HCT116 (cell line): ENCODE data around the gene MTMR12. TPM values are rescaled to one million over a fixed set of nuclear protein-coding genes. Genes with fewer than 3 reads are reported as not detected.

ENCODE experiments used
- ATAC-seq: fragments of 200-7000 bp; cut with Tn5 transposase; 2 replicates; pipeline ENCODE4 v1.9.1; 2020; ENCODE audit warnings: mild to moderate bottlenecking, moderate library complexity
- BruUV-seq: library from RNA; stranded (reverse); fragments of 400-500 nt; replicated peaks from 2 replicates; lab custom pipeline; 2021; lab: Mats Ljungman, UMichigan
- CTCF ChIA-PET: fragments of 300-600 bp; sonication (Branson Sonifier 250); formaldehyde crosslinking; loops from one replicate; lab custom pipeline; 2021; ENCODE audit warnings: antibody characterized with exemption; lab: Charles Lee
- POLR2A ChIA-PET: fragments of 300-600, 350-600 bp; sonication (Branson Sonifier 250); formaldehyde crosslinking; loops from one replicate; lab custom pipeline; 2021; ENCODE audit warnings: antibody characterized with exemption; lab: Charles Lee
- RAD21 ChIA-PET, 2 experiments: fragments of 300-600 bp; sonication (Branson Sonifier 250); formaldehyde crosslinking; loops; one replicate each; lab custom pipeline; 2023; ENCODE audit warnings: low total read pairs in 2 of 2; ENCODE audit not compliant: uncharacterized antibody in 2 of 2, unreplicated experiment in 2 of 2, low non-redundant PET in 1 of 2; lab: Charles Lee
- DNase-seq: peaks from one replicate; pipeline ENCODE4 v3.0.0-alpha.2; 2010; ENCODE audit warnings: low read depth, low spot score
- H2AFZ ChIP-seq: fragments of 200-600 bp; shearing (Covaris generic), sonication (generic); 2 replicates; pipeline ENCODE4 v1.6.1; 2017; ENCODE audit warnings: low read depth, mixed run types, mixed read lengths, antibody characterized with exemption, low read length; ENCODE audit not compliant: poor library complexity, severe bottlenecking
- H3K27ac ChIP-seq: 2 replicates; pipeline ENCODE4 v1.5.1; 2012; ENCODE audit warnings: low read depth, low read length
- H3K27me3 ChIP-seq: fragments of 200-600 bp; sonication (generic); 2 replicates; pipeline ENCODE4 v1.6.1; 2016; ENCODE audit warnings: mixed run types, low read length, mixed read lengths; ENCODE audit not compliant: insufficient read depth
- H3K36me3 ChIP-seq, 2 experiments: fragments of 200-500 bp in 1 of 2; fragments of 200-600 bp in 1 of 2; sonication (Bioruptor generic) in 1 of 2; sonication (generic) in 1 of 2; 2 replicates each; pipeline versions ENCODE4 v1.5.1 to v1.6.1; 2014 to 2016; ENCODE audit warnings: low read length in 2 of 2, inconsistent platforms in 1 of 2, mixed read lengths in 1 of 2, mixed run types in 1 of 2; ENCODE audit not compliant: insufficient read depth in 2 of 2, control insufficient read depth in 1 of 2
- H3K4me1 ChIP-seq, 2 experiments: fragments of 200-600 bp in 1 of 2; sonication (generic) in 1 of 2; 2 replicates each; pipeline versions ENCODE4 v1.5.1 to v1.6.1; 2012 to 2017; ENCODE audit warnings: low read length in 2 of 2, inconsistent platforms in 1 of 2, mild to moderate bottlenecking in 1 of 2, mixed read lengths in 1 of 2, mixed run types in 1 of 2, moderate library complexity in 1 of 2; ENCODE audit not compliant: insufficient read depth in 2 of 2, control insufficient read depth in 1 of 2
- H3K4me2 ChIP-seq: fragments of 200-600 bp; sonication (generic); 2 replicates; pipeline ENCODE4 v1.6.1; 2017; ENCODE audit warnings: mixed run types, low read length, mixed read lengths
- H3K4me3 ChIP-seq, 2 experiments: fragments of 200-600 bp in 1 of 2; sonication (generic) in 1 of 2; replicated peaks in 1 of 2; 2 replicates each; pipeline ENCODE4 v1.5.1; 2011 to 2016; ENCODE audit warnings: low read length in 2 of 2, control low read depth in 1 of 2, low read depth in 1 of 2, mild to moderate bottlenecking in 1 of 2, mixed read lengths in 1 of 2, mixed run types in 1 of 2
- H3K79me2 ChIP-seq: fragments of 200-600 bp; sonication (generic); 2 replicates; pipeline ENCODE4 v1.6.1; 2017; ENCODE audit warnings: mild to moderate bottlenecking, mixed run types, low read length, moderate library complexity, mixed read lengths; ENCODE audit not compliant: insufficient read depth
- H3K9ac ChIP-seq: fragments of 200-600 bp; sonication (generic); 2 replicates; pipeline ENCODE4 v1.6.1; 2016; ENCODE audit warnings: low read length, mixed read lengths
- H3K9me2 ChIP-seq: fragments of 200-600 bp; sonication (generic), shearing (Covaris generic); 2 replicates; pipeline ENCODE4 v1.6.1; 2017; ENCODE audit warnings: mixed run types, mild to moderate bottlenecking, moderate library complexity; ENCODE audit not compliant: insufficient read depth
- H3K9me3 ChIP-seq, 2 experiments: fragments of 200-500 bp in 1 of 2; fragments of 200-600 bp in 1 of 2; sonication (Bioruptor generic) in 1 of 2; sonication (generic) in 1 of 2; 2 replicates each; pipeline ENCODE4 v1.6.1; 2014 to 2017; ENCODE audit warnings: low read length in 2 of 2, mixed read lengths in 2 of 2, inconsistent platforms in 1 of 2, low read depth in 1 of 2, mild to moderate bottlenecking in 1 of 2, mixed run types in 1 of 2, moderate library complexity in 1 of 2; ENCODE audit not compliant: control insufficient read depth in 1 of 2, insufficient read depth in 1 of 2
- H4K20me1 ChIP-seq: fragments of 200-600 bp; sonication (generic), shearing (Covaris generic); 2 replicates; pipeline ENCODE4 v1.6.1; 2017; ENCODE audit warnings: mixed run types, mild to moderate bottlenecking, moderate library complexity; ENCODE audit not compliant: insufficient read depth
- ATF3 ChIP-seq: IDR thresholded peaks from 2 replicates; pipeline ENCODE4 v1.6.1; 2012
- CBX3 ChIP-seq: IDR thresholded peaks from 2 replicates; pipeline ENCODE4 v1.6.1; 2012; ENCODE audit warnings: low read depth
- CTCF ChIP-seq, 3 experiments: fragments of 200-600 bp in 1 of 3; sonication (generic) in 1 of 3; IDR thresholded peaks in 2 of 3; conservative IDR thresholded peaks in 1 of 3; 2 replicates each; pipeline ENCODE4 v1.5.1; 2012 to 2017; ENCODE audit warnings: low read depth in 2 of 3, low read length in 2 of 3, antibody characterized with exemption in 1 of 3, borderline replicate concordance in 1 of 3, control low read depth in 1 of 3, mild to moderate bottlenecking in 1 of 3, mixed read lengths in 1 of 3, mixed run types in 1 of 3, moderate library complexity in 1 of 3; ENCODE audit not compliant: insufficient read depth in 1 of 3
- EGR1 ChIP-seq: IDR thresholded peaks from 2 replicates; pipeline ENCODE4 v1.6.1; 2012; ENCODE audit warnings: low read depth
- ELF1 ChIP-seq: IDR thresholded peaks from 2 replicates; pipeline ENCODE4 v1.6.1; 2012; ENCODE audit warnings: low read depth, borderline replicate concordance
- EZH2 ChIP-seq: fragments of 200-600 bp; sonication (generic); IDR thresholded peaks from 2 replicates; pipeline ENCODE4 v1.6.1; 2017; ENCODE audit warnings: antibody characterized with exemption, mixed run types
- EZH2phosphoT487 ChIP-seq: fragments of 200-600 bp; IDR thresholded peaks from 2 replicates; pipeline ENCODE4 v1.6.1; 2018; ENCODE audit warnings: antibody characterized with exemption, borderline replicate concordance
- JUND ChIP-seq: IDR thresholded peaks from 2 replicates; pipeline ENCODE4 v1.6.1; 2012
- POLR2A ChIP-seq: IDR thresholded peaks from 2 replicates; pipeline ENCODE4 v1.7.0; 2011; ENCODE audit warnings: borderline replicate concordance; ENCODE audit not compliant: insufficient read depth, insufficient read length; ENCODE audit errors: extremely low read depth
- POLR2AphosphoS5 ChIP-seq: IDR thresholded peaks from 2 replicates; pipeline ENCODE4 v1.6.1; 2011; ENCODE audit warnings: mild to moderate bottlenecking, low read depth, low read length, moderate library complexity
- RAD21 ChIP-seq: IDR thresholded peaks from 2 replicates; pipeline ENCODE4 v1.6.1; 2012; ENCODE audit warnings: low read depth, mild to moderate bottlenecking
- REST ChIP-seq: IDR thresholded peaks from 2 replicates; pipeline ENCODE4 v1.6.1; 2012; ENCODE audit warnings: low read depth
- SP1 ChIP-seq: IDR thresholded peaks from 2 replicates; pipeline ENCODE4 v1.6.1; 2012; ENCODE audit warnings: low read depth
- SRF ChIP-seq: IDR thresholded peaks from 2 replicates; pipeline ENCODE4 v1.6.1; 2012; ENCODE audit warnings: low read depth
- TCF7L2 ChIP-seq: IDR thresholded peaks from 2 replicates; pipeline ENCODE4 v1.7.0; 2011; ENCODE audit warnings: borderline replicate concordance, inconsistent platforms; ENCODE audit not compliant: insufficient read depth, insufficient read length; ENCODE audit errors: extremely low read depth
- YY1 ChIP-seq: IDR thresholded peaks from 2 replicates; pipeline ENCODE4 v1.6.1; 2011; ENCODE audit warnings: low read length, low read depth, moderate library complexity, mild to moderate bottlenecking; ENCODE audit not compliant: insufficient replicate concordance; ENCODE audit errors: extremely low read depth
- ZFX ChIP-seq: fragments of 450-650 bp; IDR thresholded peaks from 2 replicates; pipeline ENCODE4 v1.6.1; 2017
- ZNF274 ChIP-seq: fragments of 200-500 bp; sonication (Bioruptor generic); IDR thresholded peaks from 2 replicates; pipeline ENCODE4 v1.6.1; 2014; ENCODE audit warnings: mild to moderate bottlenecking, low read depth, low read length, inconsistent platforms
- intact Hi-C: fragments of 100-400 bp; cut with micrococcal nuclease; formaldehyde crosslinking; loops from 2 replicates; pipeline ENCODE4 v1.10.0; 2022
- total RNA-seq: library from RNA; stranded (reverse); gene quantifications from one replicate; pipeline ENCODE4 v1.2.1, GENCODE V29; 2021; ENCODE audit not compliant: unreplicated experiment

The MTMR12 gene
- total RNA-seq, 1 experiment from 2014 or later, result 27.3 TPM

GRCh38 chr5:32202394-32202793 is 110.3 kb downstream of the MTMR12 start:
- Histone ChIP-seq H3K79me2 (no peaks in the 10 kb centered on the region), H3K36me3 (no peaks in the 10 kb centered on the region), H2AFZ (no peak overlapping the region), H3K4me2 (no peak overlapping the region), H3K27me3 (no peaks in the 10 kb centered on the region), H3K4me3 (no peak overlapping the region), H3K9me3 (no peaks in the 10 kb centered on the region), H4K20me1 (no peaks in the 10 kb centered on the region), H3K9me2 (no peaks in the 10 kb centered on the region), H3K4me1 (peaks cover 13 to 28% of the 10 kb centered on the region in 2 experiments), H3K9ac (no peak overlapping the region), H3K27ac (no peak overlapping the region)
- no peak for TF ChIP-seq YY1
- no peak for TF ChIP-seq POLR2AphosphoS5
- TF ChIP-seq CBX3, result no peak
- TF ChIP-seq REST, result no peak
- no peak for TF ChIP-seq EZH2phosphoT487
- TF ChIP-seq TCF7L2, result no peak
- TF ChIP-seq EZH2, result no peak
- TF ChIP-seq SP1, result no peak
- TF ChIP-seq CTCF (IDR thresholded peaks at IDR 0.05 in 2 of 3, conservative IDR thresholded peaks at IDR 0.05 in 1 of 3; ENCODE audit: borderline replicate concordance in 1 of 3, insufficient read depth in 1 of 3, low read depth in 2 of 3, low read length in 2 of 3), result no peak
- TF ChIP-seq ELF1, result no peak
- TF ChIP-seq POLR2A, result no peak
- no peak for TF ChIP-seq ZFX
- TF ChIP-seq EGR1, result no peak
- TF ChIP-seq RAD21, result no peak
- no peak for TF ChIP-seq ATF3
- TF ChIP-seq SRF, result no peak
- no peak for TF ChIP-seq JUND
- TF ChIP-seq ZNF274, result no peak
- ChIA-PET RAD21 (no interaction called here), CTCF (no interaction called here), POLR2A (no interaction called here)
- no peak for ATAC-seq
- intact Hi-C loops, result no loop called here
- no TSS peak for BruUV-seq
- DNase-seq, result no peak
